Progenitor cell of endocrine pancreas (in vitro differentiated cells): ENCODE results near the gene SRL. TPM values are rescaled to one million over a fixed set of nuclear protein-coding genes. Genes with fewer than 3 reads are reported as not detected.
A peak's percentile ranks its signal among the peaks of the same experiment; 100 is the strongest.

Experiments
- DNase-seq: peaks from one replicate; pipeline ENCODE4 v3.0.0; 2021; ENCODE audit warnings: low spot score; ENCODE audit not compliant: unreplicated experiment
- H3K27ac Mint-ChIP-seq: 2 replicates; pipeline ENCODE4 v1.8.0; 2021; ENCODE audit warnings: mild to moderate bottlenecking, moderate library complexity, mixed read lengths
- H3K27me3 Mint-ChIP-seq: 2 replicates; pipeline ENCODE4 v1.8.0; 2021; ENCODE audit warnings: mixed read lengths
- H3K36me3 Mint-ChIP-seq: 2 replicates; pipeline ENCODE4 v1.8.0; 2022; ENCODE audit warnings: mixed read lengths; ENCODE audit not compliant: insufficient read depth
- H3K4me1 Mint-ChIP-seq: 2 replicates; pipeline ENCODE4 v1.8.0; 2021; ENCODE audit warnings: low read depth, mixed read lengths
- H3K4me3 Mint-ChIP-seq: 2 replicates; pipeline ENCODE4 v1.8.0; 2021; ENCODE audit warnings: low read depth, mild to moderate bottlenecking, moderate library complexity, mixed read lengths
- H3K9me3 Mint-ChIP-seq: 2 replicates; pipeline ENCODE4 v1.8.0; 2021; ENCODE audit warnings: low read depth, mixed read lengths
- total RNA-seq: library from RNA; stranded (reverse); gene quantifications from 2 replicates; pipeline ENCODE4 v1.2.1, GENCODE V29; 2021
- TF ChIP-seq, protein P1 (sequence below): fragments of 200-600 bp; sonication (generic); IDR thresholded peaks from one replicate; pipeline ENCODE4 v1.5.0; 2021; ENCODE audit warnings: antibody characterized with exemption, mild to moderate bottlenecking; ENCODE audit not compliant: unreplicated experiment

The SRL gene
- total RNA-seq, 1 donor from 2014 or later = not detected

DNA sequence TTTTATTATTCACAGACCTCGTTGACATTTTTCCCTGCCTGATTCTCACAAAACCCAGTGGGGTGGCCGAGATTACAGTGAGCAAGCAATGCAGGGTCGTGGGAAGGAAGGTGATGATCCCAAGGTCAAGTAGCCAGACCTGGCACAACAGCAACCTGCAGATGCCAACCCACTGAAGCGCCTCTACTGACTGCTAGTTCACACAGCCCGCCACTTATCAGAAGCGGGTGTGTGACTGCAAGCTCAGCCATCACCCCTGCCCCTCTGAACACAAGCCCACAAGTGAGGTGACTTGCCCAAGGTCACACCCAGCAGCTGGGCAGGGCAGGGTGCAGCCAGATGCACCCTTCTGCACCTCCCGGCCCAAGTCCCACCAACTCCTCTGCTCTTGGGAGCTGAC, 23.8 kb upstream of the SRL start:
- no peaks in the 10 kb centered on the region for H3K9me3 Mint-ChIP-seq
- H3K36me3 Mint-ChIP-seq = peaks cover 14% of the 10 kb centered on the region
- peak overlapping the region; percentile 41 for H3K27ac Mint-ChIP-seq
- no peak overlapping the region for H3K4me3 Mint-ChIP-seq
- no peaks in the 10 kb centered on the region for H3K27me3 Mint-ChIP-seq
- peaks cover under 1% of the 10 kb centered on the region for H3K4me1 Mint-ChIP-seq
- TF ChIP-seq, protein P1, sequence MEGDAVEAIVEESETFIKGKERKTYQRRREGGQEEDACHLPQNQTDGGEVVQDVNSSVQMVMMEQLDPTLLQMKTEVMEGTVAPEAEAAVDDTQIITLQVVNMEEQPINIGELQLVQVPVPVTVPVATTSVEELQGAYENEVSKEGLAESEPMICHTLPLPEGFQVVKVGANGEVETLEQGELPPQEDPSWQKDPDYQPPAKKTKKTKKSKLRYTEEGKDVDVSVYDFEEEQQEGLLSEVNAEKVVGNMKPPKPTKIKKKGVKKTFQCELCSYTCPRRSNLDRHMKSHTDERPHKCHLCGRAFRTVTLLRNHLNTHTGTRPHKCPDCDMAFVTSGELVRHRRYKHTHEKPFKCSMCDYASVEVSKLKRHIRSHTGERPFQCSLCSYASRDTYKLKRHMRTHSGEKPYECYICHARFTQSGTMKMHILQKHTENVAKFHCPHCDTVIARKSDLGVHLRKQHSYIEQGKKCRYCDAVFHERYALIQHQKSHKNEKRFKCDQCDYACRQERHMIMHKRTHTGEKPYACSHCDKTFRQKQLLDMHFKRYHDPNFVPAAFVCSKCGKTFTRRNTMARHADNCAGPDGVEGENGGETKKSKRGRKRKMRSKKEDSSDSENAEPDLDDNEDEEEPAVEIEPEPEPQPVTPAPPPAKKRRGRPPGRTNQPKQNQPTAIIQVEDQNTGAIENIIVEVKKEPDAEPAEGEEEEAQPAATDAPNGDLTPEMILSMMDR = no peak
- DNase-seq = no peak

DNA sequence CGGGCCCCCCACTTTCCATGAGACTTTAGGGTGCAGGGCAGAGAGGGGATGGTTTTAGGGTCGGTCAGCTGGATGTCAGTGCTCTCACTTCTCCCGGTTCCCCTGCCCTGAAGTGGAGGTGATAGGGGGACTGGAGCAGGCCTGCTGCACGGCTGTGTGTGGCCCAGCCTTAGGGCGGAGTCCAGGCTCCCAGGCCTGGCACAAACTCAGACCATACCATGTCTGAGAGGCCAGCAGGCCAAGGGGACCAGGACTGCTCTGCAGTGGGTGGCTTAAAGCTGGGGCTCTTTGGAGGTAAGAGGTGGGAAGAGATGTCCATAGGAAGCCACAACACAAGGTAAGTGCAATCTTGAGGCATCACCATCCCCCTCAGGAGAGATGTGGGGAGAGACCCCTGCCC, 22.7 kb upstream of the SRL start:
- no peak overlapping the region for H3K4me3 Mint-ChIP-seq
- TF ChIP-seq, protein P1 = no peak
- no peaks in the 10 kb centered on the region for H3K9me3 Mint-ChIP-seq
- no peak overlapping the region for H3K27ac Mint-ChIP-seq
- H3K4me1 Mint-ChIP-seq = no peaks in the 10 kb centered on the region
- H3K27me3 Mint-ChIP-seq = no peaks in the 10 kb centered on the region
- peaks cover 15% of the 10 kb centered on the region for H3K36me3 Mint-ChIP-seq
- DNase-seq = no peak

DNA sequence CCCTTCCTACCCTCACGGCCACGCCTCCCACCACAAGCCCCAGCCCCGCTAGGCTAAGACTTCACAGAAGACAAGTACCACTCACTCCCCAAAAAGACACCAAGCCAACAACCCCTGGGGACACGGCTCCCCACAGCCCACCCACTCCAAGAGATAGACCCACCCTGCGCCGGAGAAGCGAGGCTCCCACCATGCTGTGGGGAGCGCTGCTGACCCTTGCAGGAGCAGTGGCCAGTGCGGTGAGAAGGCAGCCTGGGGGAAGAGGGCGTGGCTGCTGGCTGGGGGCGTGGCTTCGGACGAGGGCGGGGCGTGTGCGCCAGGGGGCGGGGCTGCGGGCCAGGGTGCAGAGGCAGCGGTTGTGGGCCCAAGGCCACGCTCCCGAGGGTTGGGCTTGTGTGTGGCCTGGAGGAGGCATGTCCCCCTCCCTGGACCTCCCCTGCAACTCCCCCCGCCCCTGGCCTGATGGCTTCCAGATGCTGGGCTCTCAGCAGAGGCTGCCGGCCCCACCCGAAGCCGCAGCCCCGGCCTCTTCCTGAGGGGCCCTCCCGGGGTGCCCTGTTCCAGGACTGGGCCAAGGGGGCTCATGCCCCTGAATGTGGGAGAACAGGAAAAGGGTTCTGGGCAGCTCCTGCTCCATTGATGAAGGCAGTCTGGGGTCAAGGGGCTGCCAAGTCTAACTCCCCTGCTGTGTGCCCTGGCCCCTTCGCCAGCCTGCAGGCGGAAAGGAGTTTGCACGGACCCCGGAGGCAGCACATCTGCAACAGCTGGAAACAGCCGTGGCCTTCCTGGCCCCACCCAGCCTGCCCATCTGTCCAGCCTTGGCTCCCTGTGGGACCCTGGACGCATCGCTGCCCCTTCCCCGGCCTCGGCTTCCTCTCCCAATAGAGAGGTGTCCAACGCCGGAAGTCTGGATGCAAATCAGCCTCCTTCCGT, 21.9 kb upstream of the SRL start:
- no peaks in the 10 kb centered on the region for H3K4me1 Mint-ChIP-seq
- DNase-seq = no peak
- TF ChIP-seq, protein P1 = no peak
- H3K9me3 Mint-ChIP-seq = no peaks in the 10 kb centered on the region
- no peaks in the 10 kb centered on the region for H3K27me3 Mint-ChIP-seq
- H3K4me3 Mint-ChIP-seq = no peak overlapping the region
- H3K27ac Mint-ChIP-seq = peak overlapping the region; percentile 64
- peaks cover 15% of the 10 kb centered on the region for H3K36me3 Mint-ChIP-seq

DNA sequence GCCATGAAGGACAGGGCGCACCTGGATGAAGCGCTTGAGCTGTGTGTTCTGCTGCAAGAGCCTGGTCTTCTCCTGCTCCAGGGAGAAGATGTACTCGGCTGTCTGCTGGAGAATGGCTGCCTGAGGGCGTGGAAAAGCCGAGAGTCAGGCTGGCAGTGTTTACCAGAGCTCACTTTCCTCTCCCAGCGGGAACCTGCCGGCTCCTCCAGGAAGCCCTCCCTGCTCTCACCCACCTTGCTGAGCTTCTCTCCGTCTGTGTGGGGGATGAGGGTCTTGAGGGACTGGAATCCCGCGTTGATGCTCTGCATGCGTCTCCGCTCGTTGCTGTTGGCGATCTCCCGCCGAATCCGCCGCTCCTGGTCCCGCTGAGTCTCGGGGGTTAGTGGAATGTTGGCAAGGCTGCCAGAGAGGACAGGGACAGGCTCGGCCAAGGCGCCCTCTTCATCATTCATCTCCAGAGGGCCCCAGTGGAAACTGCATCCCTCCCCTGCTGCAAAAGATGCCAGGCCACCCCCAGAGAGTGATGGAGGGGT, 20.5 kb upstream of the SRL start:
- Mint-ChIP-seq H3K4me1 (no peaks in the 10 kb centered on the region), H3K36me3 (peaks cover 11% of the 10 kb centered on the region), H3K27ac (no peak overlapping the region), H3K9me3 (no peaks in the 10 kb centered on the region), H3K4me3 (no peak overlapping the region), H3K27me3 (no peaks in the 10 kb centered on the region)
- no peak for DNase-seq
- TF ChIP-seq, protein P1 = no peak

DNA sequence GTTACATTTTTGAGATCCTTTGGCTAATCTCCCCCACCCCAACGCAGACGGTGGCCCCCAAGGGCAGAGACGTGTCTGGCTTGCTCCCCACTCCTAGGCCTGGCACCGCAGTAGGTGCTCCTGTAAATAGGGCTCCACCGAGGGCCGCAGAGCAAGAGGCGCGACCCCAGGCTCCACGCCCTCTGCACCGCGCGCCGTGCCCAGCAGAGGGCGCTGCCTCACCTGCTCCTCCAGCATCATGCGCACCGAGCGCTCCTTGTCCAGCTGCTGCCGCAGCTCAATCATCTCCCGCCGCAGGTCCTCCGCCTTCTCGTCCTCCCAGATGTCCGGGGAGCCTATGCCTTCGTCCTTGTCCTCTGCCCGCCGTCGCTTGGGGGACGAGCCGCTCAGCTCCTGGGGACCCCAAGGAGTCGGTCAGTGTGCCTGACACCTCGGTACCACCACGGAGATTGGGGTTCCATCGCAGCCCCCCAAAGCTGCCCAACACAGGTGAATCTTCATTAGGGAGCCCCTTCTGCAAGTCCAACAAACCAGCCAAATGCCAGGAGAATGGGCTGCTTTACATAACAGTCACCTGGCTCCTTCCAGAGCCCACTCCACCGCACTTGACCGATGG, 19.8 kb upstream of the SRL start:
- Mint-ChIP-seq H3K27ac (no peak overlapping the region), H3K4me3 (no peak overlapping the region)

More for the DNA sequence above, 19.8 kb upstream of the SRL start:
- H3K4me1 Mint-ChIP-seq = no peaks in the 10 kb centered on the region
- TF ChIP-seq, protein P1 = peak; percentile 79
- no peaks in the 10 kb centered on the region for H3K27me3 Mint-ChIP-seq
- peaks cover 13% of the 10 kb centered on the region for H3K36me3 Mint-ChIP-seq
- H3K9me3 Mint-ChIP-seq = no peaks in the 10 kb centered on the region
- peak; percentile 58 for DNase-seq
